Activated CD4-positive, alpha-beta memory T cell treated with anti-CD3 and anti-CD28 coated beads, Interleukin-2, amount 10 ng/mL, durations not matched to agents 7 days and 5 days (primary cell): ENCODE results near the gene ZSCAN9. TPM values are rescaled to one million over a fixed set of nuclear protein-coding genes. Genes with fewer than 3 reads are reported as not detected.

ENCODE experiments used
- CTCF ChIA-PET: fragments of 350-600 bp; sonication (Branson Sonifier 250); formaldehyde crosslinking; loops from one replicate; lab custom pipeline; 2021; ENCODE audit warnings: antibody characterized with exemption, inconsistent platforms; lab: Charles Lee
- POLR2A ChIA-PET: fragments of 350-600 bp; sonication (Branson Sonifier 250); formaldehyde crosslinking; loops from one replicate; lab custom pipeline; 2021; ENCODE audit warnings: antibody characterized with exemption; lab: Charles Lee
- DNase-seq: peaks from one replicate; pipeline ENCODE4 v3.0.0-alpha.2; 2020
- H3K27ac Mint-ChIP-seq: one replicate; pipeline ENCODE4 v1.8.0; 2021; ENCODE audit warnings: mild to moderate bottlenecking, mixed read lengths
- H3K27me3 Mint-ChIP-seq: one replicate; pipeline ENCODE4 v1.8.0; 2021; ENCODE audit warnings: mixed read lengths
- H3K36me3 Mint-ChIP-seq: one replicate; pipeline ENCODE4 v1.8.0; 2021; ENCODE audit warnings: low read depth, mixed read lengths
- H3K4me1 Mint-ChIP-seq: one replicate; pipeline ENCODE4 v1.8.0; 2021; ENCODE audit warnings: mixed read lengths
- H3K4me3 Mint-ChIP-seq: one replicate; pipeline ENCODE4 v1.8.0; 2021; ENCODE audit warnings: mild to moderate bottlenecking, mixed read lengths
- H3K9me3 Mint-ChIP-seq: one replicate; pipeline ENCODE4 v1.8.0; 2021; ENCODE audit warnings: mixed read lengths
- total RNA-seq, 2 experiments: library from RNA; stranded (reverse); gene quantifications; one replicate each; pipeline ENCODE4 v1.2.3, GENCODE V29; 2021

ZSCAN9 gene
- 1 to 10 TPM; 4.9 to 5.6 TPM for total RNA-seq

DNA sequence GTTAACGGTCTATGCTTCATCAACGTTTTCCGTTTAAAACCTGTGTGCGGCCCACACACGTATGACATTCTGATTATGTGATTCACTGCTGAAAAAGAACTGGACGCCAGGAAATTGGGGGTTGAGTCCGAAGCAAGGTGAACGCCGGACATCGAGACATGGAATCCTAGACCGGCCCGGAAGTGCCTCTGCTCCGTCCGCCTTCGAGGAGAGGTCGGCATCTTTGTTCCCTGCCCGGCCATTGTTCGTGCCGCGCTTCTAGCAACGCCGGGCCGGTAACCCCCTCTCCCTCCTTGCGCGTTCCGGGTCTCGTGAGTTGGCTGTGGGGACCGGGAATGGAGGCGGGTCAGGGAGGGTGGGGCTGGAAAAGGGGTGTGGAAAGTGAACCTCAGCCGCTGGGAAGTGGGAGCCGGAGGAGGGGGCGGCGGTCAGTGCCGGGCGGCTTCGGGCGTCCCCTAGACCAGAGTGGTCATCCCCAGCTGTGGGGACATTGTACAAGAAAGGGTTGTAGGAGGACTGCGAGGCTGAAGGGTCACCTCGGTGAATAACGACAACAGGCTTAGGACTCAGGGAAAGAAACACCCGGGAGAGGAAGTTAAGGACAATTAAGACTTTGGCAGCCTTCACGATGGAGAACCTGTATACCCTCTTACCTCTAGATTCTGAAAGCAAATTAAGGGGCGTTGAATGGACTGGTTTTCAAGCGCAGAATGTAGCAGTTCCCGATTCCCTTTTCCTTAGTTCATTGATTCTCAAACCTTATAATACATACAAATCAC, at the start of gene ZSCAN9:
Gene ZSCAN9, plus strand, starts transcription at position 220 of the 779 bp plus-strand sequence. CDS start 1,810 bp downstream, outside the sequence.
- no peaks in the 10 kb centered on the region for H3K9me3 Mint-ChIP-seq
- peaks cover 29% of the 10 kb centered on the region for H3K36me3 Mint-ChIP-seq
- peak within 1 kb of the TSS; percentile 87 for H3K4me3 Mint-ChIP-seq
- H3K27ac Mint-ChIP-seq = peak within 1 kb of the TSS; percentile 27
- peaks cover 34% of the 10 kb centered on the region for H3K27me3 Mint-ChIP-seq
- H3K4me1 Mint-ChIP-seq = peaks cover 41% of the 10 kb centered on the region
- DNase-seq = peak; percentile 47
- ChIA-PET CTCF (no interaction called here), POLR2A (interaction anchor here (2.1 kb wide), 1 partner anchor 84 kb away, joined by 7 read pairs; the partner anchor contains the start of gene ZKSCAN8)

DNA sequence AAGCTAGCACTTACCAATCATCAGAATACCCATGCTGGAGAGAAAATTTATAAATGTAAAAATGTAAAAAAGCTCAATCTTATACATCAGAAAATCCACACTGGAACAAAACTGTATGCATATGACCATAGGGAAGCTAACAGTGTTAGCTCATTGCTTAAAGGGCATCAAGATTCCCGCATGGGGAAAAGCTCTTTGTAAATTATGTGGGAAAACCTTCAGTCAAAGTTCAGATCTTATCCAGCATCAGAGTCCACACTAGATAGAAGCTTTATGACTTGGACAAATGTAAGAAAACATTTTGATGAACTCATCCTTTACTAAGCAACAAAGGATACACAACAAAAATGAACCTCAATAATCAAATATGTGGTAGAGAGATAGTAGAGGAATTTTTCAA, 48.7 kb upstream of the ZSCAN9 start:
- Mint-ChIP-seq H3K27me3 (peaks cover 14% of the 10 kb centered on the region), H3K4me3 (no peak overlapping the region), H3K4me1 (no peaks in the 10 kb centered on the region), H3K9me3 (peaks cover 7% of the 10 kb centered on the region), H3K36me3 (peaks cover 2% of the 10 kb centered on the region), H3K27ac (no peak overlapping the region)
- DNase-seq = no peak
- ChIA-PET CTCF (no interaction called here), POLR2A (interaction anchor here (1.5 kb wide), 1 partner anchor 15 kb away, joined by 3 read pairs; no protein-coding TSS in a partner anchor)

DNA sequence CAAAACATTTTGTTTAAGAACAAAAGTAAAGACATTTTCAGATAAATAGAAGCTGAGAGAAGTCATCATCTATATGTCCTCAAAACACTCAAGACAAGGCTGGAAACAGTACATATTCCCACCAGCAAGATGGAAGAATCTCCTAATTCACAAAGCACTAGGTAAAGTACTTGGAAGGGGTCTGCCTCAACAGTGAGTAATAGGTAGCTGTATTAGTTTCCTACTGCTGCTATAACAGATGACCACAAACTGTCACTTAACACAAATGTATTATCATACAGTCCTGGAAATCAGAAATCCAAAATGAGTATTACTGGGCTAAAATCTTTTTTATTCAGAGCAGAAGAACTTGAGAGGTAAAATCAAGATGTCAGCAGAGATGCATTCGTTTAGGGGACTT, 42.8 kb upstream of the ZSCAN9 start:
- POLR2A ChIA-PET = no interaction called here
- Mint-ChIP-seq H3K36me3 (no peaks in the 10 kb centered on the region), H3K9me3 (peaks cover 26% of the 10 kb centered on the region), H3K4me3 (no peak overlapping the region), H3K4me1 (no peaks in the 10 kb centered on the region), H3K27ac (no peak overlapping the region), H3K27me3 (peaks cover 13% of the 10 kb centered on the region)
- DNase-seq = no peak
- CTCF ChIA-PET = interaction anchor here (0.6 kb wide), 1 partner anchor 1610 kb away, joined by 3 read pairs; no protein-coding TSS in a partner anchor

DNA sequence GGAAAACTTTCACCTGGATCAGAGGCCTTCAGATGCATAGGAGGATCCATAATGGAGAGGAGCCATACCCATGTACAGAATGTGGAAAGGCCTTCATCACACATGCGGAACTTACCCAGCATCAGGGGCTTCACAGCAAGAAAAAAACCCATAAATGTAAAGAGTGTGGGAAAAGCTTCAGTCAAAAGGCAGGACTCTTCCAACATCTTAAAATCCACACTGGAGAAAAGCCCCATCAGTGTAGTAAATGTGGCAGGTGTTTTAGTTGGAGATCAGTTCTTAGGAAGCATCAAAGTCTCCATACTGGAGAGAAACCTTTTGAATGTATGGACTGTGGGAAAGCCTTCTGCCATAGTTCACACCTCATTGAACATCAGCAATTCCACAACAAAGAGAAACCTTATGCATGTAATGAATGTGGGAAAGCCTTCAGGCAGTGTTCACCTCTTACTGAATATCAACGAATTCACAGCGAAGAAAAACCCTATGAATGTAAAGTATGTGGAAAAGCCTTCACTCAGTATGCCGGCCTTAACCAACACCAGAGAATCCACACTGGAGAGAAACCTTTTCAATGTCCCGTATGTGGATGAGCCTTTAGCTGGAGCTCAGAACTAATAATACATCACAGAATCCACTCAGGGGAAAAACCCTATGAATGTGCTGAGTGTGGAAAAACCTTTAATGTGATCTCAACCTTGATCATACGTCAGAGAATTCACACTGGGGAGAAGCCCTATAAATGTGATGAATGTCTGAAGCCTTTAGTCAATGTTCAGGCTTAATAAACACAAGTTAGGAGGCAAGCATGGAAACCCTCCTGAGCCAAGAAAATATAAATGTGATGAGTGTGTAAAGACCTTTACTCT, 36.7 kb upstream of the ZSCAN9 start:
- no peaks in the 10 kb centered on the region for H3K4me1 Mint-ChIP-seq
- H3K36me3 Mint-ChIP-seq = no peaks in the 10 kb centered on the region
- H3K4me3 Mint-ChIP-seq = no peak overlapping the region
- CTCF ChIA-PET = no interaction called here
- no peak for DNase-seq
- POLR2A ChIA-PET = no interaction called here
- peaks cover 54% of the 10 kb centered on the region for H3K9me3 Mint-ChIP-seq
- no peak overlapping the region for H3K27ac Mint-ChIP-seq
- peaks cover 7% of the 10 kb centered on the region for H3K27me3 Mint-ChIP-seq

DNA sequence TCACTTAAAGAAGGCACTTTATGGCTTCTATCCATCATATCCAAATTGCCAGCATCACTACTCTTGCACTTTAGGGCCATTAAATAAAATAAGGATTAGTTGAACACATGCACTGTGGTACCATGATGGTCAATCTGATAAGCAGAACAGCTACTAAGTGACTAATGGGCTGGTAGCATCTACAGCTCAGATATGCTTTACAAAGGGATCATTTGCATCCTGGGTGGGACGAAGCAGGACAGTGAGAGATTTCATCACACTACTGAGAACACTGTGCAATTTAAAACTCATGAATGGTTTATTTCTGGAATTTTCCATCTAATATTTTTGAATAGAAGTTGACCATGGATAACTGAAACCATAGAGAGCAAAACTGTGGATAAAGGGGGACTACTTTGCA, 25.1 kb upstream of the ZSCAN9 start:
- H3K27me3 Mint-ChIP-seq = peaks cover 26% of the 10 kb centered on the region
- H3K9me3 Mint-ChIP-seq = peaks cover 20% of the 10 kb centered on the region
- no peak for DNase-seq
- no peaks in the 10 kb centered on the region for H3K36me3 Mint-ChIP-seq
- peaks cover 3% of the 10 kb centered on the region for H3K4me1 Mint-ChIP-seq
- no peak overlapping the region for H3K27ac Mint-ChIP-seq
- CTCF ChIA-PET = no interaction called here
- POLR2A ChIA-PET = no interaction called here
- H3K4me3 Mint-ChIP-seq = no peak overlapping the region

DNA sequence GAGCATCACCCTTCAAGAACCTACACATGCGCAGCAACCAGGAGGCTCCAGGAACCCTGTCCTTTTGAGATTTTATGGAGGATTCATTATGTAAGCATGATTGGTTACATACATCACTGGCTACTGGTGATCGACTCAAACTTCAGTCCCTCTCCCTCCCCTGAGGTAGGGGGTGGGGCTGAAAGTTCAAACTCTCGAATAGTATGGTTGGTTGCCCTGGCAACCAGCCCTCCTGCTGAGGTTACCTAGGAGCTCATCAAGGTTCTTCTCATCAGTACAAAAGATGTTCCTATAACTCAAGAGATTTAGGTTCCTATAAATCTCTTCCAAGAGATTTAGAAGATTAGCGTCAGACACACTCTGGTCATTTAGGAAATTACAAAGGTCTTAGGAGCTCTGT, 21.9 kb upstream of the ZSCAN9 start:
- Mint-ChIP-seq H3K27ac (no peak overlapping the region), H3K36me3 (peaks cover 9% of the 10 kb centered on the region), H3K4me3 (no peak overlapping the region), H3K27me3 (peaks cover 49% of the 10 kb centered on the region), H3K4me1 (peaks cover 15% of the 10 kb centered on the region), H3K9me3 (peaks cover 18% of the 10 kb centered on the region)
- POLR2A ChIA-PET = no interaction called here
- no peak for DNase-seq
- CTCF ChIA-PET = no interaction called here

DNA sequence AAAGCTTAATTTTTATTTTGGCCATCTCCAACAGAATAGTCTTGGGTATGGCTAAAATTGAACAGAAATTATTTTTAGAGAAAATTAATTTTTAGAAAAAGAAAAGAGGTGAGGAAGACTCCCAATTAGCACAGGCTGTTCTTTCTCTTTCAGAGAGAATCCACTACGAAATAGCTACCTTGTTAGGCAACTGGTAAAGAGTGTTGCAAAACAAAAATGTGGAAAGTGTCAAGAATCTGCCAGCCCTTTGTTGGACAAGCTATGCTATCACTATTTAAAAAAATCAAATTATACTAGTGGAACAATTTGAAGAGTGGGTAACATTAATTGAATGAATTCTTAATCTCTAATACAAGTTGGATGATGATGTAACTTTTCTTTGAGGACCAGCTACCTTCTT, 19.2 kb upstream of the ZSCAN9 start:
- POLR2A ChIA-PET = no interaction called here
- no peak for DNase-seq
- Mint-ChIP-seq H3K4me3 (no peak overlapping the region), H3K27ac (no peak overlapping the region), H3K9me3 (peaks cover 2% of the 10 kb centered on the region), H3K4me1 (peaks cover 19% of the 10 kb centered on the region), H3K36me3 (peaks cover 13% of the 10 kb centered on the region), H3K27me3 (peaks cover 62% of the 10 kb centered on the region)
- CTCF ChIA-PET = no interaction called here

DNA sequence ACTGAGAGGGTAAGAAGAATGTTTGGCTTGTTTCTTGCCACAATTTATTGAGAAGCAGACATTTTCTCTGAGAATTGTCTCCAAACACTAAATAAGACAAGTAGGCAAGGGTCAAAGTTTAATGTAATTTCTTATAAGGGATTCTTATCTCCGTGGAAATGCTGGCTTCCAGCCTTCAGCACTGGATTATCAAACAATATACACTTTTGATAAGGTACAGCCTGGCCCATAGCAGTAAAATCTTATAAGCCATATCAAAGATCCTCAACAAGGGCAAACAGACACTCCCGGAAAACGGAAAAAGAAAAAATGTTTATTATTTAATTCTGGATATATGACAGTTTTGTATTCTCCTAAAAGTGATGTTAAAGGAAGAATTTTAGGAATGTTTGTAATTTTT, 18.5 kb upstream of the ZSCAN9 start:
- CTCF ChIA-PET = no interaction called here
- H3K4me1 Mint-ChIP-seq = peaks cover 19% of the 10 kb centered on the region

DNA sequence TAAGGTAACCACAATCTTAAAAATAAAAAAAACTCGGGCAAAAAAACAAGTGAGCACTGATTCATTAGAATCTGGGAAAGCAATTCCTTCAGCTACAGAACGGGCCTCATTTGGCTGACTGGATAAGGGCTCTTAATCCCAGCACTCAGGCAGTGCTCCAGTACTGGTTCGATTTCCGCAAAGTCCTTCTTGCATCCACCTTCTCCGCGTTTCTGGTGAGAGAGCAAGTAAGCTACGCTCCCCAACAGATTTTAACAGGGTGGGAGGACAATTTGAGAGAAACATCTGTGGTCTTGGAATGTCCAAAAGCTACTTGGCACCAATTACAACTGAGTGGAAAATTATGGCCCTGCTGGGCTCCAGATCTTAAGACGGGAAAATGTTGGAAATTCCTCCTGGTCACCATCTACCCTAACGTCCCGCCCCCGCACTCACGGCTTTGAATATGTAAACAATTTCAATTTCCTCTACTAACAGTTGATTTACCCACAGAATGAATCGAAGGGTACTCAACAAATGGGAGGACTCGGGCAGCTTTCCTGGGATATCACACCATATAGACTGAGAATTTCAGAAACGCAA, 18.1 kb upstream of the ZSCAN9 start:
- Mint-ChIP-seq H3K4me3 (peak overlapping the region; percentile 75), H3K36me3 (peaks cover 16% of the 10 kb centered on the region), H3K27ac (no peak overlapping the region), H3K27me3 (peaks cover 73% of the 10 kb centered on the region), H3K4me1 (peaks cover 24% of the 10 kb centered on the region), H3K9me3 (peaks cover 2% of the 10 kb centered on the region)
- ChIA-PET POLR2A (interaction anchor here (1.4 kb wide), 1 partner anchor 22 kb away, joined by 4 read pairs; no protein-coding TSS in a partner anchor), CTCF (no interaction called here)
- no peak for DNase-seq

More for the DNA sequence above, 18.5 kb upstream of the ZSCAN9 start:
- POLR2A ChIA-PET = no interaction called here
- H3K27ac Mint-ChIP-seq = no peak overlapping the region
- peaks cover 68% of the 10 kb centered on the region for H3K27me3 Mint-ChIP-seq
- no peak overlapping the region for H3K4me3 Mint-ChIP-seq
- DNase-seq = no peak
- H3K9me3 Mint-ChIP-seq = peaks cover 2% of the 10 kb centered on the region
- peaks cover 13% of the 10 kb centered on the region for H3K36me3 Mint-ChIP-seq

DNA sequence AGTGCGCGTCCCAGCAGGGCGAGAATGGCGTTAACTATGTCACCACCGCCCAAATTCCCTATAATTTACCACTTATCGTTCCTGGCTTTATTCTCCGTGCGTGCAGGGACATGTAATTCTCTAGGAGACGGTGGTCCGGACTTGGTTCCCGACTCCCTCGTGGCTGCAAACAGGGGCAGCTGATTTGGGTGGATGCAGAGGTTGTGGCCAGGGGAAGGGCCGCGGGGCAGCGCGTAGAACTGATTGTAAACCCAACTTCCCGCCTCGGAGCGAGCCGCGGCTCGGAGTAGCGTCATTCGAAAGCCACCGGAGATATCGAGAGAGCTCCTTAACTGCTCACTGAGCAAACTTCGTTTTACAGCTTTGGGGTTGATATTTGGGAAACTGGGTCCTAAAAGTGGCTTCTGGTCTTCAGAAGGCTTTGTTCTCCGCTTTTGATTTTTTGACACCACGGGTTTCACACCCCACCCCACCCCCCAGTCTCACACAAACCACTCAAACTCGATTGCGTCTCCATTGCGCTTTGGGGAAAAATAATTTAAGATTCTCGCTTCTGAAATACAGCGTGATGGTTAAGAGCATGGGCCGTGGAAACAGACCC, 17.5 kb upstream of the ZSCAN9 start:
- Mint-ChIP-seq H3K36me3 (peaks cover 16% of the 10 kb centered on the region), H3K4me3 (peak overlapping the region; percentile 75), H3K27ac (no peak overlapping the region), H3K4me1 (peaks cover 28% of the 10 kb centered on the region), H3K27me3 (peaks cover 75% of the 10 kb centered on the region), H3K9me3 (peaks cover 2% of the 10 kb centered on the region)
- ChIA-PET POLR2A (interaction anchor here (1.4 kb wide), 1 partner anchor 22 kb away, joined by 4 read pairs; no protein-coding TSS in a partner anchor), CTCF (no interaction called here)
- peak; percentile 35 for DNase-seq

DNA sequence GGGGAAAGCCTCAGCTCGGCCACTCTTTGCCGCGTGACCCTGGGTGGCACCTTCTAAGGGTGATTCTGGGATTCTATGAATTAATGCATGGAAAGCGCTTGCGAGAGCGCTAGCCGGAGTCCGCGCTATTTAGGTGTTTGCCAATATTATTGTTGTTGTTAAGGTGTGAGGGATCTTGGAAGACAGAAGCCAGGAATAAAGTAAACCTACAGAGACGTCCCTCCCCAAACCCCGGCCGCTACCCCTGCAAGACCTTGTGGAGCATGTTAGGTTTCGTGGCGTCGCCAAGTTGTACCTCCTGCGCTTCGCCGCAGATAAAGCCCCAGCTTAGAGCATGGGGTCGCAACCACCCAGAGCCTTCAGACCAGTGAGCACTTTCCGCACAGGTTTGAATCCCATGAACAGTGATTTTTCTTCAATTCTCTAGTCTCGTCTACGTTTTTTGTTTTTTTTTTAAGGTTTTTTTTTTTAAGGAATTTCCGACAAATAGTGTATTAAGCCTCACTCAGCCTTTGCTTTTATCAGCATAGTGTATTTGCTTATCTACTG, 16.9 kb upstream of the ZSCAN9 start:
- Mint-ChIP-seq H3K27ac (no peak overlapping the region), H3K4me3 (peak overlapping the region; percentile 75), H3K9me3 (peaks cover 2% of the 10 kb centered on the region), H3K27me3 (peaks cover 81% of the 10 kb centered on the region), H3K4me1 (peaks cover 33% of the 10 kb centered on the region), H3K36me3 (peaks cover 16% of the 10 kb centered on the region)
- DNase-seq = no peak
- CTCF ChIA-PET = no interaction called here
- POLR2A ChIA-PET = interaction anchor here (0.7 to 1.4 kb wide), 2 partner anchors 11 to 21 kb away, joined by 3 to 4 read pairs; no protein-coding TSS in a partner anchor
